Activated CD8-positive, alpha-beta memory T cell treated with anti-CD3 and anti-CD28 coated beads for 4 hours (primary cell): ENCODE measurements around the gene KRTAP1-3.
"Not testable (repeated sequence)": the region's sequence is repeated elsewhere in the genome, so short reads cannot be mapped to it uniquely, and the experiment has no call there.

Experiments used
- DNase-seq, 2 donors: peaks; one replicate each; pipeline ENCODE4 v3.0.0-alpha.2; 2020; ENCODE audit warnings: low read depth in 2 of 2

KRTAP1-3 gene

DNA sequence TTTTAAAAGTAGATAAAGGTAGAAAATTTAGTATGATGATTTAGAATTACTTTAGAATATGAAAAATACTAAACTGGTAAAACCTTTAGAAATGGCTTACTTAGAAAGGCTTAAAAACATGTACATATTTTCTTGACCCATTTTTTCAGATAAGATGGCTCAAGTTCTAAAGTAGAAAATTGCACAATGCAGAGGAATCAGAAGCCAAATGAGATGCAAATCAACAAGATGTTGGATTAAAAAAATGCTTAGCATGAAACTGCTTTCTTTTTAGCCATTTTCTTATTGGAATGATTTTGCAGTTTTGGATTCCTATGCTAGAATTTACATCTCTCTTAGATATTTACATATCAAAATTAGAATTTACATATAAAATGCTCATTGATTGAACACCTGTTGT is 24.2 kb downstream of the KRTAP1-3 start:
- DNase-seq, result no peak

DNA sequence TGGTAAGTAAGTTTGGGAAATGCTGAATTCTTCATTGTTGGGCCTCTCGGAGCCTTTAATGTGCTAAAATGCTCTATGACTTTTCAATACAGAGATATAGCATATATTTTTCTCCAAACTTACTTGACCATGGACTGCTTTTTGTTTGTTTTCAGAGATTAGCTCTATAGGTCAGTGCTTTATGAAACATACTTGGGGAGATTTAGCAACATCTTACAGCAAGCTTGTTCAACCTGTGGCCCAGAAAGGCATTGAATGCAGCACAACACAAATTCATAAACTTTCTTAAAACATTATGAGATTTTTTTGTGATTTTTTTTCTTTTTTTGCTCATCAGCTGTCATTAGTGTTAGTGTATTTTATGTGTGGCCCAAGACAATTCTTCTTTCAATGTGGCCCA is 24.7 kb downstream of the KRTAP1-3 start:
- no peak for DNase-seq

DNA sequence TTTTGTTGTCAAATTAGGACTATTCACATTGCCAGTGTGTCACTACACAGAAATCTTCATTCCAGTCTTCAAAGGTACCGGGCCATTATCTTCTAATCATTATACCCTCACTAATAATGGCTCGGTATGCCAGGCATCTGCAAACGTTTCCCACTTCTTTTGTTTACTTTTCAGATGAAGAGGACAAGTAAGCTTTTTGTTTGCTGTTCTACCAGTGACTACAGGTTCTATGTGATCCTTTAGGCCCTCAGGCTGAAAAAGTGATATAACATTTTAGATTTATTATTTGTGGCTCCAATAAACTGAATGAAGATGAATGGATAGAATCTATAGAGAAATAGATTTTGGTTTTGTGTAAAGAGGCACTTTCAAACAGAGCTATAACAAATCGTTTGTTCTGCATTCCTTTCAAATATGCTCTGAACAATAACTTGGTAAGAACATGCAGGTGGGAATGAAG is 25.3 kb downstream of the KRTAP1-3 start:
- no peak for DNase-seq

DNA sequence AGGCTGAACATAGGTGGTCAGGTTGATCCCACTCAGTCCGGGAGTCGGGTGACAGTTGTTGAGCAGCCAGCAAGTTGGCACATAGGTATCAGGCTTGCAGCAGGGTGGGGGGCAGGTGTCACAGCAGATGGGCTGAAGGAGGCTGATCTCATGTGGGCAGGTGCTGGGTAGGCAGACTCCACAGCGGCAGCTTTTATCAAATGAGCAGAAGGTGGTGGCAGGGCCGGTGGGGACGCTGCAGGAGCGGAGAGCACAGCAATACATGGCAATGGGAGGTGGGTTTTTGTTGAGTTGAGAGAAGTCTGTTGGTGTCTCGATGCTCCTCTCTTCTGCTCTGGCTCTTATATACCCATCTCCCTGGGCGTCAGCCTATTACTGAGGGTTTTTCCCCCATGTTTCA is 25.9 kb downstream of the KRTAP1-3 start, which contains the start of gene KRTAP3-1:
Gene KRTAP3-1 (minus strand): TSS at position 318 of the 400 bp plus-strand sequence. CDS start 54 bp downstream, at position 264.
- no peak for DNase-seq

DNA sequence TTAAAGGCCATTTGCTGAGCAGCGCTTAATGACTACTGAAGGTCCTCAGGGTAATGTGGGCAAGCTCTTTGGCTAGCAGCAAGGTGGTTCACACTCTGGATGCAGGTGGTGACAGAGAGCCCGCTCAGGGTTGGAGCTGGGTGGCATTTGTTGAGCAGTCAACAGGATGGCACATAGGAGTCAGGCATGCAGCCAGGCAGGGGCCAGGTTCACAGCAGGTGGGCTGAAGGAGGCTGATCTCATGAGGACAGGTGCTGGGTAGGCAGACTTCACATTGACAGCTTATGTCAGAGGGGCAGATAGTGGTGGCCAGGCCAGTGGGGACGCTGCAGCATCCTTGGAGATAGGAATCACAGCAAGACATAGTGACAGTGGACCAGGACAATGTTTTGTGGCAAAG is 30.3 kb downstream of the KRTAP1-3 start:
- no peak for DNase-seq

DNA sequence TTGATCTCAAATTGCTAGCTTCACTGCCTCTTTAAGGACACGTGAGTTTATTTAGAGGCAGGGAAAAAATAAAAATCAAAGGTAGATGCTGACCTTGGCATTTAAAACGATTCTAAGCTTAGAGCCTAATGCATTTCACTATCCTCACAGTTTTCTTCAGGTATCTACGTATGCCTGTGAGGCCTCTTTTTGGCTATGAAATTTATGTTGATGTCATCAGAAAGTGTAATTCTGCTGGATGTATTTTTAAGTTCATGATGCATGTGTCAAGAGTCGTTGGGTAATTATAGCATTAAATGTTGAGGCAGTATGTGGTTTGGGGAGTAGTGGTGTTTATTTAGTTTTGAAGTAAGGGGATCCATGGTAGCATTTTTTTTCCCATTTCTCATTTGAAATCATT is 30.7 kb downstream of the KRTAP1-3 start:
- DNase-seq, result no peak

DNA sequence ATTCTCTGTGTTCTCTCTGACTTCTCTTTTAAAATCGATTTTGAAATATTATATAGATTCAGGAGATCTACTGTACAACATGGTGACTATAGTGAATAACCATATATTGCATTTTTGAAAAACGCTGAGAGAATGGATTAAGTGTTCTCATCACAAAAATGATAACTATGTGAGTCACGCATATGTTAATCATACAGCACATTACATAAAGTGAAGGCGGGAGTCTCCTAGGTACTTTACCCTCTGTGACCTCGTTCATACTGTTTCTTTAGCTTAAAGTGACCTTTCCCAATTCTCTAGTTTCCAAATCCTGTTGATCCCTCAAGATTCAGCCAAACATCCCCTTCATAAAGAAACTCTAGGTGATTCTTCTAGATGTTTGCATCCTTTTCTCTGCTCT is 31.9 kb downstream of the KRTAP1-3 start:
- no peak for DNase-seq

DNA sequence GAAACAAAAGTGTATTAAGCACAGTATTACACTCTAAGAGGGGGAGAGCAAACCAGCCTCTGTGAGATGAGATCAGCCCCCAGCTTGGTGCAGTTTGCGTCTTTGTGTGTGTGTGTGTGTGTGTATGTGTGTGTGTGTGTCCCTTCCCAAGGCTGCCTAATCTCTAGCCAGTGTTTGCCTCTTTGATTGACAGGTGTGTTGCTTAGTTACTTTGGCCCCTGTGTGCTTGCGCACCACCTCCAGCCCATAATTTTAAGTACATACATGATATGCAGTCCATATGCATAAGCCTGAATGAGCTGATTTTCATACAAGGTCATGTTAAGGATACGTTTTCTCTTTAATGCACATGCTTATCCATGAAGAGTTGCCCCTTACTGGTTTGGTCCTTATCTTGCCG is 32.9 kb downstream of the KRTAP1-3 start:
- DNase-seq, result no peak

DNA sequence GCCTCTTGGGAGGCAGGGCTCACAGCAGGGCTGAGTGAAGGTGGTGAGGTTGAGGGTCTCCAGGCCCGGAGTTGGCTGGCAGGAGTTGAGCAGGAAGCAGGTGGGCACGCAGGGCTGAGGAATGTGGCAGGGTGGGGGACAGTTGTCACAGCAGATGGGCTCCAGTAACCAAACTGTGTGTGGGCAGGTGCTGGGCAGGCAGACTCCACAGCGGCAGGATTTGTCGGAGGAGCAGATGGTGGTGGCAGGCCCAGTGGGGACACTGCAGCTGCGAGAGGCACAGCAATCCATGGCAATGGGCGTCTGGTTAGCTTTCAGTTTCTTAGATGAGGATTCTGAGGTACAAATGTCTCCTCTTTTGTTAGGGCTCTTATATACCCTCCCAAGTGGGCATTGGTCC is 35.1 kb downstream of the KRTAP1-3 start, which contains the start of gene KRTAP3-2:
Gene KRTAP3-2 (minus strand): TSS at position 344 of the 400 bp plus-strand sequence. CDS start 53 bp downstream, at position 291.
- not testable (repeated sequence) for DNase-seq

DNA sequence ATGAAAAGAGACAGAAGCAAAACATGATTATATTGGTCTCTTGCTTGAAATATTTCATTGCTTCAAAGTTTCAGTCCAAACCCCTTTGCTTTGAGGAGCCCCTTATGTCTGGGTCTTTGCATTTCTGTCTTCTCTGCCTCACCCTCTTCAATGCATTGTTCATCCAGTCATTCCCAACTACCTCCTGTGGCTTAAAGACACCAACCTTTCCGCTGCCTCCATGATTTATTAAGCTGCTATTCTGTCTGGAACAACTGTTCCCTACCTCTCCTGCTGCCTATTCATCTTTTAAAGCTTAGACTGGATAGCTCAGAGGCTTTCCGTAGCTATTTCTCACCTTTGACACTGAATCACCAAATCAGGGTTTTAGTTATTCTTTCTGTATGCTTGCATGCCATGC is 37.3 kb downstream of the KRTAP1-3 start:
- DNase-seq, result no peak

DNA sequence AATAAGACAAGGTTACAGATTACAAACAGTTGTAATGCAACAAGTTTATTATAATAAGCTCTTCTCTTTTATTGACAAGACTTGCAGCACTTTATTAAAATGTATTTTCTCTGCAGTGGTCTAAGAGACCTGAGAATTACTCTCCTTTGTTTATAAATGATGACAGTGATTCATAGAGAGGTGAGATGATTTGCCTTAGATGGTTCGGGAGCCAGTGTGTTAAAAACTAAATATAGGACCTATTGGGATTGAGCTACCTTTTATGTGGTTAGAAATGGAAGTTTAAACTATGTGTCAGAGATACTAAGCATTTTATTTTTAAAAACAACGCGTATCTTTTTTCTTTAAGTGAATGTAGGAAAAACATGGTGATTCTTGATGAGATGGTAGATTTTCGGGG is 37.8 kb downstream of the KRTAP1-3 start:
- DNase-seq, result no peak

DNA sequence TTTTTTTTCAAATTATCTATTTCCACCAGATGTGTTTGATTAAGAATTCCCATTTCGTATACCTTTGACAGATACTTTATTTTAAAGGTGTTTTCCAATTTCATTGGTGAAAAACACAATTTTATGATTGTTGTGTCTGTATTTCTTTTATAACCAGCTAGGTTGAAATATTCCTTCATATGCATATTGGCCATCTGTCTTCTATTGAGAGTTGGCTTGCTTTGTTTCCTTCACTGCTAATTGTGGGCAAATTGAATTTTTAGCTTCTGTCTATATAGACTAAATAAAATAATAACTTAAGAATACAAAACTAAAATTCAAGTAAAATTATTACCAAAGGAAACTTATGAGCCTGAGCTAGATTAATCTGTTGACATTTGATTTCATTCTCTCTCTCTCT is 39.6 kb downstream of the KRTAP1-3 start:
- DNase-seq, result no peak

DNA sequence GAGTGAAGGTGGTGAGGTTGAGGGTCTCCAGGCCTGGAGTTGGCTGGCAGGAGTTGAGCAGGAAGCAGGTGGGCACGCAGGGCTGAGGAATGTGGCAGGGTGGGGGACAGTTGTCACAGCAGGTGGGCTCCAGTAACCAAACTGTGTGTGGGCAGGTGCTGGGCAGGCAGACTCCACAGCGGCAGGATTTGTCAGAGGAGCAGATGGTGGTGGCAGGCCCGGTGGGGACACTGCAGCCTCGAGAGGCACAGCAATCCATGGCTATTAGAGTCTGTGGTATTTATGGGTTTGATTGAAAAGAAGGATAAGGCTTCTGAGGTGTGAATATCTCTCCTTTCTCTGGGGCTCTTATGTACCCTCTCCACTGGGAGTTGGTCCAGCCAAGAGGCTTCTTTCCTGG is 40.8 kb downstream of the KRTAP1-3 start, which contains the start of gene KRTAP3-3:
Gene KRTAP3-3 (minus strand): TSS at position 326 of the 400 bp plus-strand sequence. CDS start 67 bp downstream, at position 259.
- DNase-seq, result no peak

DNA sequence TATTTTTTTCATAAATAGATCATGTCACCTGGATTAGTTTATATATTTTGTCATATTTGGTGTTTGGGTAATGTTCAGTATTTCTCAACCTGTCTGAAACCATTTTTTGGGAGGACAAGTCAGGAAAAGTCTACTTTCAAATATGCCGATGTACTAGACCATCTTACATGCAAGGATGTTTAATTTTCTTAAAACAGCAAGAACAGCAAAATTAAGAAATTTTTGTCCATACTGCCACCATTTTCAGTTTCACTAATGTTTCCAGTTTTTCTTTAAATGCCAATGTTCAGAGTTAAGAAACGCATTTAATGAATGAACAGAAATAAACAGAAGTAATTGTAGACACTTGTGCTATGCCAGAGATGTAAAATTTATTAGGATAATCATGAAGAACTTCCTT is 41.6 kb downstream of the KRTAP1-3 start:
- DNase-seq, result no peak

DNA sequence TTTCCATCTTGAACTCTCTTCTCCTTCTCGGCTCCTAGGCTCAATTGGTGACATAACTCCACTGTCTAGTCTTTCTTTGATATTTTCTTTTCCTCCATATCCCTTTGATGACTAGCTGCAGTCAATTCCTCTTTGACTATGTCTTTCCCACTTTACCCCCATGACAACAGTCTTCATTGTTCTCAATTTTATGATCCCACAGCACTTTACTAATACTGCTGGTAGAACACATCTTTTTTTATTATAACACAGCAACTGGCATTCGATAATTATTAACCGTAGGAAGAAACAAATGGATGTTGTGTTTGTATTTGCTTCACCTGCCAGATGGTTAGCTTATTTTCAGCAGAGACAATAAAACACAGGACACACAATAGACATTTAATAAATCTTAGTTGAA is 42.0 kb downstream of the KRTAP1-3 start:
- no peak for DNase-seq

DNA sequence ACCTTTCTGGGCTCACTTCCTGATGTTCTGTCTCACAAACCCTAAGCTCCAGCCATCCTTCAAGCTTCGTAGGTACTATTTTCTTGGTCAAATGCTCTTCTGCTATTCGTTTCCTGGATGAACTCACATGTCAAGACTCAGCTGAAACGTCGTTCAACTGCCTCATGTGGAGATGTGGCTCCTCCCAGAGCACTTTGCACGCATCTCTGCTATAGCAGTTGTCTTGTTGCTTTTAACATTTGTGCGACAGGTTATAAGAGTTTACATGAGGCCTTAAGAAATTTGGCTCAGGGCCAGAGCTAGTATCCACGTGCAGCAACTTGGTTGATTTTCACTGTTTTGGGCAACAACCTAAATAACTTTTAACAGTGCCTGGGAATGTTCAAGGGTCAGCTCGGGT is 47.8 kb downstream of the KRTAP1-3 start:
- DNase-seq, result no peak

DNA sequence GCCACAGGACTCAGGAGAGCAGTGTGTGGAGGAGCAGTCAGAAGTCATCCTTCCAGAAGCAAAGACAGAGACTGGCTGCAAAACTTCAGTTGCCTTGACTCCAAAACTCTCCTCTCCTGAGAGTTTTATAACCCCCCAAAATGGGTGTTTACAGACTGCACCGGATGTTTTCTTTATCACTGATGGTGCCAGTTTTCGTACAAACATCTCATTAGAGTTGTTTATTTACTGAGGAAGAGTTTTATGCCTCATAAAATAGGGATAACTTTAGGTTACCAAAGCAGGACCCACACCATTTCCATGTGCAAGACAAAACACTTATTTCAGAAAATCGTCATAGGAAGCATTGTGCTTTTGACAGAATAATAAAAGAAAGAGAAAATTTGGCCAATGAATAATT is 50.4 kb downstream of the KRTAP1-3 start, which contains the start of gene KRT40:
Gene KRT40 (minus strand): TSS at position 101 of the 400 bp plus-strand sequence. CDS start 53 bp downstream, at position 48.
- DNase-seq, result no peak
